ENCODE results near the gene MTHFR.

GRCh38 chr1:11736746-11737639, 68.8 kb downstream of the MTHFR start:
- TF ChIP-seq, protein P1, sequence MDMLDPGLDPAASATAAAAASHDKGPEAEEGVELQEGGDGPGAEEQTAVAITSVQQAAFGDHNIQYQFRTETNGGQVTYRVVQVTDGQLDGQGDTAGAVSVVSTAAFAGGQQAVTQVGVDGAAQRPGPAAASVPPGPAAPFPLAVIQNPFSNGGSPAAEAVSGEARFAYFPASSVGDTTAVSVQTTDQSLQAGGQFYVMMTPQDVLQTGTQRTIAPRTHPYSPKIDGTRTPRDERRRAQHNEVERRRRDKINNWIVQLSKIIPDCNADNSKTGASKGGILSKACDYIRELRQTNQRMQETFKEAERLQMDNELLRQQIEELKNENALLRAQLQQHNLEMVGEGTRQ (IDR thresholded peaks at IDR 0.05; ENCODE audit: low read depth, low read length), result peak; percentile 34; the same call in 1 of the 2 replicates
- TF ChIP-seq ELK1 (IDR thresholded peaks at IDR 0.05; ENCODE audit: borderline replicate concordance, low read depth, low read length) (no peak), POLR2A (IDR thresholded peaks at IDR 0.05; ENCODE audit: low read depth, low read length) (no peak; the same call in 1 of the 2 replicates), RAD21 (IDR thresholded peaks at IDR 0.05; ENCODE audit: low read length) (no peak), RFX5 (IDR thresholded peaks at IDR 0.05; ENCODE audit: low read depth, low read length) (no peak), MAZ (IDR thresholded peaks at IDR 0.05; ENCODE audit: borderline replicate concordance, low read depth, low read length) (no peak)
- TF ChIP-seq, protein P2, sequence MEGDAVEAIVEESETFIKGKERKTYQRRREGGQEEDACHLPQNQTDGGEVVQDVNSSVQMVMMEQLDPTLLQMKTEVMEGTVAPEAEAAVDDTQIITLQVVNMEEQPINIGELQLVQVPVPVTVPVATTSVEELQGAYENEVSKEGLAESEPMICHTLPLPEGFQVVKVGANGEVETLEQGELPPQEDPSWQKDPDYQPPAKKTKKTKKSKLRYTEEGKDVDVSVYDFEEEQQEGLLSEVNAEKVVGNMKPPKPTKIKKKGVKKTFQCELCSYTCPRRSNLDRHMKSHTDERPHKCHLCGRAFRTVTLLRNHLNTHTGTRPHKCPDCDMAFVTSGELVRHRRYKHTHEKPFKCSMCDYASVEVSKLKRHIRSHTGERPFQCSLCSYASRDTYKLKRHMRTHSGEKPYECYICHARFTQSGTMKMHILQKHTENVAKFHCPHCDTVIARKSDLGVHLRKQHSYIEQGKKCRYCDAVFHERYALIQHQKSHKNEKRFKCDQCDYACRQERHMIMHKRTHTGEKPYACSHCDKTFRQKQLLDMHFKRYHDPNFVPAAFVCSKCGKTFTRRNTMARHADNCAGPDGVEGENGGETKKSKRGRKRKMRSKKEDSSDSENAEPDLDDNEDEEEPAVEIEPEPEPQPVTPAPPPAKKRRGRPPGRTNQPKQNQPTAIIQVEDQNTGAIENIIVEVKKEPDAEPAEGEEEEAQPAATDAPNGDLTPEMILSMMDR (conservative IDR thresholded peaks at IDR 0.05; ENCODE audit: low read depth, low read length), result no peak
